Neutrophil (primary cell): Measurements from ENCODE around the gene NAT16.

Experiments used
- H3K27ac ChIP-seq: fragments of 200-600 bp; sonication (generic); 2 replicates; pipeline ENCODE4 v1.5.1; 2016; ENCODE audit warnings: mild to moderate bottlenecking, moderate library complexity
- H3K27me3 ChIP-seq: fragments of 200-600 bp; sonication (generic); 2 replicates; pipeline ENCODE4 v1.6.0; 2016; ENCODE audit warnings: mild to moderate bottlenecking
- H3K36me3 ChIP-seq: fragments of 200-600 bp; sonication (generic); 2 replicates; pipeline ENCODE4 v1.5.1; 2017
- H3K4me1 ChIP-seq, 2 experiments: fragments of 200-600 bp in 1 of 2; sonication (generic) in 1 of 2; 1 replicate in 1 of 2; 2 replicates in 1 of 2; pipeline versions ENCODE4 v1.5.1 to v1.6.1; 2013 to 2016; ENCODE audit warnings: low read depth in 1 of 2, low read length in 1 of 2, mild to moderate bottlenecking in 1 of 2, moderate library complexity in 1 of 2; ENCODE audit not compliant: control insufficient read depth in 1 of 2, insufficient read depth in 1 of 2
- H3K4me3 ChIP-seq, 2 experiments: fragments of 200-600 bp in 1 of 2; sonication (generic) in 1 of 2; 1 replicate in 1 of 2; 2 replicates in 1 of 2; pipeline ENCODE4 v1.5.1; 2013 to 2016; ENCODE audit warnings: low read depth in 1 of 2, low read length in 1 of 2, mild to moderate bottlenecking in 1 of 2, moderate library complexity in 1 of 2
- H3K9me3 ChIP-seq: fragments of 200-600 bp; sonication (generic); 2 replicates; pipeline ENCODE4 v1.5.1; 2016
- TF ChIP-seq, protein P1 (sequence below): fragments of 200-600 bp; sonication (generic); IDR thresholded peaks from 2 replicates; pipeline ENCODE4 v1.5.1; 2016; ENCODE audit warnings: antibody characterized with exemption

The NAT16 gene

DNA sequence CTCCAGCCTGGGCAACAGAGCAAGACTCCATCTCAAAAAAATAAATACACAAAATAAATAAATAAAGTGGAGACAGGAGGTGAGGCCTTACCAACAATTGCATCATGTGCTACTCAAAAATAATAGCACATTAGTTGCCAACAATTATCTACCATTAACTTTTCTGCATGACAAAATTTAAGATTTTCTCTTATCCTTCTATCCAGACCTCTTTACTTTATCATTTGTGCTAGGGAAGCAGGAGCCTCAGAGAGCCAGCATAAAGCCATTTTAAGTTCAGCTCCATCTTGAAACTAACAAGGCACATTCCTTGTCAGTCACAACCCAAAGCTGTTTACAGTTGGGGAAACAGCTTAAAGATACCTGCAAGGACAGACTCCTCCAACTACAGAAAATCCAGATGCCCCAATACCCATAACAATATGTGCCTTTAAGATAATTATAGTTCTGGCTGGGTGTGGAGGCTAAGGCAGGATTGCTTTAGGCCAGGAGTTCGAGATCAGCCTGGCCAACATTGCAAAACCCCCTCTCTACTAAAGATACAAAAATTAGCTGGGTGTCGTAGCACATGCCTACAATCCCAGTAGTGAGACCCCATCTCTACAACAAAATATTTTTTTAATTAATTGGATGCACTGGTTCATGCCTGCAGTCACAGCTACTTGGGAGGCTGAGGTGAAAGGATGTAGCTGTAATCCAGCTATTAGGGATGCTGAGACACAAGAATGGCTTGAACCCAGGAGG lies 28.0 kb downstream of the NAT16 start:
- no peak overlapping the region for H3K4me3 ChIP-seq
- H3K27me3 ChIP-seq: peaks cover 65% of the 10 kb centered on the region
- H3K9me3 ChIP-seq: no peaks in the 10 kb centered on the region
- TF ChIP-seq, protein P1, sequence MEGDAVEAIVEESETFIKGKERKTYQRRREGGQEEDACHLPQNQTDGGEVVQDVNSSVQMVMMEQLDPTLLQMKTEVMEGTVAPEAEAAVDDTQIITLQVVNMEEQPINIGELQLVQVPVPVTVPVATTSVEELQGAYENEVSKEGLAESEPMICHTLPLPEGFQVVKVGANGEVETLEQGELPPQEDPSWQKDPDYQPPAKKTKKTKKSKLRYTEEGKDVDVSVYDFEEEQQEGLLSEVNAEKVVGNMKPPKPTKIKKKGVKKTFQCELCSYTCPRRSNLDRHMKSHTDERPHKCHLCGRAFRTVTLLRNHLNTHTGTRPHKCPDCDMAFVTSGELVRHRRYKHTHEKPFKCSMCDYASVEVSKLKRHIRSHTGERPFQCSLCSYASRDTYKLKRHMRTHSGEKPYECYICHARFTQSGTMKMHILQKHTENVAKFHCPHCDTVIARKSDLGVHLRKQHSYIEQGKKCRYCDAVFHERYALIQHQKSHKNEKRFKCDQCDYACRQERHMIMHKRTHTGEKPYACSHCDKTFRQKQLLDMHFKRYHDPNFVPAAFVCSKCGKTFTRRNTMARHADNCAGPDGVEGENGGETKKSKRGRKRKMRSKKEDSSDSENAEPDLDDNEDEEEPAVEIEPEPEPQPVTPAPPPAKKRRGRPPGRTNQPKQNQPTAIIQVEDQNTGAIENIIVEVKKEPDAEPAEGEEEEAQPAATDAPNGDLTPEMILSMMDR: no peak
- peaks cover 3 to 14% of the 10 kb centered on the region in 2 experiments for H3K4me1 ChIP-seq
- H3K27ac ChIP-seq: no peak overlapping the region
- no peaks in the 10 kb centered on the region for H3K36me3 ChIP-seq

DNA sequence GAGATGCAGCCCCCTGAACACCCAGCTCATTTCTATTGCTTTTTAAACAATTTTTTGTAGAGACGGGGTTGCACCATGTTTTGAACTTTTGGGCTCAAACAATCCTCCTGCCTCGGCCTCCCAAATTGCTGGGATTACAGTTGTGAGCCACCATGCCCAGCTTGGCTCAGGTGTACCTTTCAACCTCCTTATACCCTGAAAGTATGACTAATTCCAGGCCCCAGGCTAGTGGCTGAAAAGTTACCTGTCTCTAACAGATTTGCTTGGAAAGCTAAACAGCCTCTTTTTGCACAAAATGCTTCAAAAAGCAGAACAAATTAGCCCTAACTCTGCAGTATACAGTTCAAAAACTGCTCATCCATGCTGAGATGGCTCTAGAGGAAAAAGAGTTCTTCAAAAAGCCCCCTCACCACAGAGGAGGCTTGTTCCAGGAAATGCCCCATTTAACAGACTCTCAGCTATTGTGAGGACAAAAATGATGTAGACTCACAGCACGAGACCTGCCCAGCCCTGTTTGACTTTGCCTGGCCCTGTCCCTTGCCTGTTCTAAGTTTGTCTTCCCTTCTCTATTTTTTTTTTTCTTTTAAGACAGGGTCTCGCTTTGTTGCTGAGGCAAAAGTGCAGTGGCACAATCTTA lies 39.2 kb downstream of the NAT16 start:
- TF ChIP-seq, protein P1: no peak
- no peak overlapping the region for H3K27ac ChIP-seq

DNA sequence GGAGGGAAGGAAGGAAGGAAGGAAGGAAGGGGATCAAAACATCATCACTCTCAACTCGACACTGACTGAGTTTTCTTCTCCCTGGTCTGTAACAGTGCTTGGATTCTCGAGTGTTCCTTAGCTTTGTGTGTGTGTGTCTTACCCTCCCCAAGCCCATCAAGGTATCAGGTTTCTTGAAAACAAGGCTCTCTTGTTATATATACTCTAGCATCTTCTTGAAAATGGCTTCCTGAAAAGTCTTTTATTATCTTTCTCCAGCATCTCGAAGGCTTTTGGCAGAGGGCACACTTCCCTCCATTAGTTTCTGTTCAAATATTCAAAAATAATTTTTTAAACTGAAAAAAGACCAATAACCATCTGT lies 39.8 kb downstream of the NAT16 start:
- TF ChIP-seq, protein P1: no peak
- Histone ChIP-seq H3K27ac (no peak overlapping the region), H3K36me3 (no peaks in the 10 kb centered on the region), H3K9me3 (no peaks in the 10 kb centered on the region), H3K27me3 (peaks cover 38% of the 10 kb centered on the region), H3K4me1 (peaks cover 0 to 2% of the 10 kb centered on the region in 2 experiments), H3K4me3 (no peak overlapping the region)

More for the DNA sequence above, 39.2 kb downstream of the NAT16 start:
- no peak overlapping the region for H3K4me3 ChIP-seq
- no peaks in the 10 kb centered on the region for H3K9me3 ChIP-seq
- peaks cover 33% of the 10 kb centered on the region for H3K27me3 ChIP-seq
- H3K36me3 ChIP-seq: no peaks in the 10 kb centered on the region
- peaks cover 0 to 2% of the 10 kb centered on the region in 2 experiments for H3K4me1 ChIP-seq

DNA sequence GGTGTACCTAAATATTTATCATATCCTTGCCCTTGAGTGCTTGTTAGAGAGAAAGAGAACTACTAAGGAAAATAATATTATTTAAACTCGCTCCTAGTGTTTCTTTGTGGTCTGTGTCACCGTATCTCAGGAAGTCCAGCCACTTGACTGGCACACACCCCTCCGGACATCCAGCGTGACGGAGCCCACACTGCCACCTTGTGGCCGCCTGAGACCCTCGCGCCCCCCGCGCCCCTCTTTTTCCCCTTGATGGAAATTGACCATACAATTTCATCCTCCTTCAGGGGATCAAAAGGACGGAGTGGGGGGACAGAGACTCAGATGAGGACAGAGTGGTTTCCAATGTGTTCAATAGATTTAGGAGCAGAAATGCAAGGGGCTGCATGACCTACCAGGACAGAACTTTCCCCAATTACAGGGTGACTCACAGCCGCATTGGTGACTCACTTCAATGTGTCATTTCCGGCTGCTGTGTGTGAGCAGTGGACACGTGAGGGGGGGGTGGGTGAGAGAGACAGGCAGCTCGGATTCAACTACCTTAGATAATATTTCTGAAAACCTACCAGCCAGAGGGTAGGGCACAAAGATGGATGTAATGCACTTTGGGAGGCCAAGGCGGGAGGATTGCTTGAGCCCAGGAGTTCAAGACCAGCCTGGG lies 41.8 kb downstream of the NAT16 start:
- H3K27me3 ChIP-seq: peaks cover 56% of the 10 kb centered on the region
- H3K4me3 ChIP-seq: no peak overlapping the region
- H3K9me3 ChIP-seq: no peaks in the 10 kb centered on the region
- no peaks in the 10 kb centered on the region for H3K4me1 ChIP-seq
- TF ChIP-seq, protein P1: no peak
- H3K36me3 ChIP-seq: no peaks in the 10 kb centered on the region
- no peak overlapping the region for H3K27ac ChIP-seq

DNA sequence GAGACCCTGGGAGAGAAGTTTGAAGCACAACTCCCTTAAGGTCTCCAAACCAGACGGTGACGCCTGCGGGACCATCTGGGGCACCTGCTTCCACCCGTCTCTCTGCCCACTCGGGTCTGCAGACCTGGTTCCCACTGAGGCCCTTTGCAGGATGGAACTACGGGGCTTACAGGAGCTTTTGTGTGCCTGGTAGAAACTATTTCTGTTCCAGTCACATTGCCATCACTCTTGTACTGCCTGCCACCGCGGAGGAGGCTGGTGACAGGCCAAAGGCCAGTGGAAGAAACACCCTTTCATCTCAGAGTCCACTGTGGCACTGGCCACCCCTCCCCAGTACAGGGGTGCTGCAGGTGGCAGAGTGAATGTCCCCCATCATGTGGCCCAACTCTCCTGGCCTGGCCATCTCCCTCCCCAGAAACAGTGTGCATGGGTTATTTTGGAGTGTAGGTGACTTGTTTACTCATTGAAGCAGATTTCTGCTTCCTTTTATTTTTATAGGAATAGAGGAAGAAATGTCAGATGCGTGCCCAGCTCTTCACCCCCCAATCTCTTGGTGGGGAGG lies 42.4 kb downstream of the NAT16 start:
- H3K27ac ChIP-seq: no peak overlapping the region
- H3K4me1 ChIP-seq: no peaks in the 10 kb centered on the region
- no peak overlapping the region for H3K4me3 ChIP-seq
- TF ChIP-seq, protein P1: no peak
- H3K36me3 ChIP-seq: no peaks in the 10 kb centered on the region
- peaks cover 56% of the 10 kb centered on the region for H3K27me3 ChIP-seq
- H3K9me3 ChIP-seq: no peaks in the 10 kb centered on the region
